B cell (primary cell): ENCODE data around the gene TNRC6C.

Experiments
- CTCF ChIP-seq: fragments of 200-600 bp; IDR thresholded peaks from one replicate; pipeline ENCODE4 v1.8.0; 2022; ENCODE audit warnings: antibody characterized with exemption, mild to moderate bottlenecking
- EZH2 ChIP-seq: IDR thresholded peaks from 2 replicates; pipeline ENCODE4 v1.6.1; 2012; ENCODE audit warnings: borderline replicate concordance, low read depth, mild to moderate bottlenecking, moderate library complexity, low read length; ENCODE audit not compliant: insufficient read depth, poor library complexity, severe bottlenecking

- TF ChIP-seq CTCF (no peak), EZH2 (no peak)
Observed at GRCh38 chr17:78046923-78047322, 88.4 kb downstream of the TNRC6C start.
